Subcutaneous abdominal adipose tissue (tissue), 5 donors: Measurements from ENCODE around the gene TMEM51.

ENCODE experiments used
- H3K27ac ChIP-seq: one replicate; pipeline ENCODE4 v1.7.0; 2013; ENCODE audit warnings: low read depth, mild to moderate bottlenecking, inconsistent platforms, low read length, moderate library complexity
- H3K27me3 ChIP-seq, 5 donors: one replicate each; pipeline ENCODE4 v1.7.0; 2013; ENCODE audit warnings: low read length in 5 of 5, inconsistent platforms in 1 of 5; ENCODE audit not compliant: control insufficient read depth in 5 of 5, insufficient read depth in 4 of 5
- H3K36me3 ChIP-seq, 5 donors: one replicate each; pipeline ENCODE4 v1.7.0; 2013; ENCODE audit warnings: low read length in 5 of 5; ENCODE audit not compliant: control insufficient read depth in 5 of 5, insufficient read depth in 5 of 5
- H3K4me1 ChIP-seq, 5 donors: one replicate each; pipeline ENCODE4 v1.7.0; 2013; ENCODE audit warnings: low read length in 5 of 5, mild to moderate bottlenecking in 3 of 5, moderate library complexity in 1 of 5; ENCODE audit not compliant: control insufficient read depth in 5 of 5, insufficient read depth in 5 of 5
- H3K4me3 ChIP-seq, 5 donors: one replicate each; pipeline ENCODE4 v1.7.0; 2013; ENCODE audit warnings: low read length in 5 of 5, low read depth in 1 of 5
- H3K9ac ChIP-seq, 5 donors: one replicate each; pipeline ENCODE4 v1.7.0; 2013; ENCODE audit warnings: low read length in 5 of 5, mild to moderate bottlenecking in 4 of 5, moderate library complexity in 3 of 5
- H3K9me3 ChIP-seq, 5 donors: one replicate each; pipeline ENCODE4 v1.7.0; 2013; ENCODE audit warnings: low read length in 5 of 5; ENCODE audit not compliant: control insufficient read depth in 5 of 5
- donor health status: healthy.
- donor health status: healthy.
- donor health status: healthy.
- donor health status: healthy.
- donor health status: healthy.

TMEM51 gene

DNA sequence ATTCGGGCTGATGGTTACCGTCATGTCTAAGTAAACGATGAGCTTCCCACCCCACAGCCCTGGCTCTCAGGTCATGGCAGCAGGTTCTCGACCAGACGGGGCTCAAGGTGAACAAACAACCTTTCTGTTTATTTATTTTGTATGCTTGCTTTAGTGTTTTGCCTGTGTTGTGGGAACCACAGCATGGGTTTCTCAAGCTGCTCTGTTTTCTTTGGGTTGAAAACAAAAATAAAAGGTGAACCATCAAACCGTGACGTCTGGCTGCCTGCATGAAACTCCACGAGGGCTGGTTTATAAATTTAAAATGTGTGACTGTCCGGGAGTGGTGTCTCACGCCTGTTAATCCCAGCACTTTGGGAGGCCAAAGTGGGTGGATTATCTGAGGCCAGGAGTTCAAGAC lies 28.0 kb downstream of the TMEM51 start:
- Histone ChIP-seq H3K27ac (no peak overlapping the region), H3K4me1 (peaks cover 0 to 20% (median 0%) of the 10 kb centered on the region in 5 donors), H3K9ac (no peak overlapping the region), H3K36me3 (no peaks in the 10 kb centered on the region), H3K9me3 (no peaks in the 10 kb centered on the region), H3K27me3 (peaks cover 0 to 7% (median under 1%) of the 10 kb centered on the region in 5 donors), H3K4me3 (no peak overlapping the region)

DNA sequence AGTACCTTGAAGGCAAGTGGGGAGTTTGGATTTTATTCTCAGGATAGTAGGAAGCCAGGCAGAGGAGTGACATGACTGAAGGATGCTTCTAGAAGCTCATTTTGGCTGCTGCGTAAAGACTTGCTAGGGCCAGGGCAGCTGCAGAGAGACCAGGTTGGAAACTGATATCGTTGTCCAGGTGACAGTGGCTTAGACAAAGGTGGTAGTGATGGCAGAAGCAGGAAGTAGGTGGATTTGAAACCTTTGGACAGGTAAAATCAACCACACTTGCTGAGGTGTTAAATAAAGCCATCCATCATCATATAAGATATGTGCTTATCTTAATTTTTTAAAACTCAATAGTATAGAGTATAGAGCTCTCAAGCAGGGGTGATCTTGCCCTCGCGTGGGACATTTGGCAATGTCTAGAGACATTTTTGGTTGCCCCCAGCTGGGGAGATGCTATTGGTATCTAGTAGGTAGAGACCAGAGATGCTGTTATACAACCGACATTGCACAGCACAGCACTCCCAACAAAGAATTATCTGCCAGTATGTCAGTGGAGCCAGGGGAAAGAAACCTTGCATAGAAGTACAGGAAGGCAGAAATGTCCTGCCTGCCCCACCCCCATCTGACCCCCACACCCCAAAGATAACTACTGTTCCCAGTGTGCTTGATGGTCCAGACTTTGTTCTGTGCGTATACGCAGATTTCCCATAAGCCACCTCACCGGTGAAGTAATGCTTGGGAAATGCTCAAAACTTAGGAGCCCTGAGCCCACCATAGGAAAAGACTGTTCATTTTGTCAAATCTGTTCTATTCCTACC lies 31.1 kb downstream of the TMEM51 start:
- H3K9me3 ChIP-seq = no peaks in the 10 kb centered on the region
- peaks cover 0 to 10% (median 6%) of the 10 kb centered on the region in 5 donors for H3K4me1 ChIP-seq
- H3K4me3 ChIP-seq = no peak overlapping the region
- H3K27ac ChIP-seq = no peak overlapping the region
- no peaks in the 10 kb centered on the region for H3K36me3 ChIP-seq
- H3K27me3 ChIP-seq = peaks cover 0 to 4% (median 2%) of the 10 kb centered on the region in 5 donors
- H3K9ac ChIP-seq = no peak overlapping the region

DNA sequence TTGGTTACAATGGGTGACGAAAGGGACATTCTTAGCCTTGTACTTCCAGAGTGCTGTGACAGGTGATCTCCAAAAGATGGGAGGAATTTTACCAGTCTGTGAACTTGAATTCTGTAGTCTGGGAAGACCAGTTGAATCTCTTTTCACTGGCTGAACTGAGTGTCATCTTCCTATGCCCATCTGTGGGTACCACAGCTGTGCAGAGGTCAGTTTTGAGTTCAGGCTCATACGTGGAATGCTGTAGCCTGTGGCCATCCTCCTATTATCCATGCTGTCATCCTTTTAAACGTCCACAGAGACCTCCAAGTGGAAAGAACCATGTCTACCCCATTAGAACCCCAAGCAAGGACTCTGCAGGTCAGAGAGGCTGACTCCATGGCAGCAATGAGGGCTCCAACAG lies 32.1 kb downstream of the TMEM51 start:
- Histone ChIP-seq H3K4me1 (peaks cover 0 to 10% (median 6%) of the 10 kb centered on the region in 5 donors), H3K4me3 (no peak overlapping the region), H3K9me3 (no peaks in the 10 kb centered on the region), H3K36me3 (no peaks in the 10 kb centered on the region), H3K27me3 (peaks cover 0 to 4% (median 2%) of the 10 kb centered on the region in 5 donors), H3K27ac (no peak overlapping the region), H3K9ac (no peak overlapping the region)

DNA sequence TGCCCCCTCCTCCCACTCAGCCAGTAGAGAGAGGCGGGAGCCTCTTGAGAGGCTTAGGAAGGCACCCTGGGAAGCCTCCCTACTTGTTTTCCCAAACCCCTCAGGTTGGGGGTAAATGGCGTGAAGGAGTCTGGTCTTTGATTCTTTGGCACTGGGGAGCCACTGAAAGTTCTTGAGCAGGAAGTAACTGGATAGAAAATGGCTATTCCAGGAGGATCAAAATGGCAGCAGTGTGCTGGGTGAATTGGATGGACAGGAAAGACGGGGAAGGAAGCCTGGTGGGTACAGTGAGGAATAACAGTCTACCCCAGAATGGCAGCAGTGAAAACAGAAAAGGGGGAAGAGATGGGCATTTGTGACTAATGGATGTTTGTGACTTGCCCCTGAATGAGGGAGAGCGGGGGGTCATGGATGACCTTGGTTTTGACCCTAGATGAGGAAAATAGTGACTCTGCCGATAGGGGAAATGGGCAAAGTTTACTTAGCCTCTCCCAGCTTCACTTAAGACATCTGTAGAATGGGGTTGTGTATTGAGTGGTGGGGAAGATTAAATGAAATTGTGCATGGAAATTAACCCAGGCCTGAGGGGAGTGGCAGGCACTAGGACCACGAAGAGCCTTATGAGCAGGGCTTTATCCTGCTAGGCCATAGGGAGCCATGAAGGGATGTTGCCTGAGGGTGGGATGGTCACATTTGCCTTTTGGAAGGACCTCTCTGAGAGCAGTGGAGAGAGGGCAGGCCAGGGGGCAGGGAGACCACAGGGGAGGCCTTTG lies 32.7 kb downstream of the TMEM51 start:
- H3K9me3 ChIP-seq = no peaks in the 10 kb centered on the region
- no peak overlapping the region for H3K4me3 ChIP-seq
- H3K4me1 ChIP-seq = peaks cover 0 to 10% (median 6%) of the 10 kb centered on the region in 5 donors
- H3K27me3 ChIP-seq = peaks cover 0 to 4% (median 2%) of the 10 kb centered on the region in 5 donors
- H3K36me3 ChIP-seq = no peaks in the 10 kb centered on the region
- H3K27ac ChIP-seq = no peak overlapping the region
- no peak overlapping the region for H3K9ac ChIP-seq

DNA sequence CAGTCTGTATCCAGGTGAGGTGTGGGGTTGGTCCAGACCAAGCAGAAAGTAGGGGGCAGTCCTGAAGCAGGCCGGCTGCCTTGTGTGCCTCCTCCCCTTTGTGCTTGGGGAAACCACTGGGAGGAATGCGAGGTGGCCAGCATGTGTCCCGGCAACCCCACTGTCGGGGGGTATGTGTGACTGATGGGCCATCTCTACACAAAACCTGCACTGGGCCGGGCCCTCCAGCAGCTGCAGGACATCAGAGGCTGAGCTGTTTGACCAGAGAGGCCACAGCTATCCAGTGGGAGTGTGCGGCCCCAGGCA lies 33.3 kb downstream of the TMEM51 start:
- no peaks in the 10 kb centered on the region for H3K9me3 ChIP-seq
- no peak overlapping the region for H3K9ac ChIP-seq
- no peak overlapping the region for H3K4me3 ChIP-seq
- H3K27ac ChIP-seq = no peak overlapping the region
- H3K4me1 ChIP-seq = peaks cover 0 to 10% (median 6%) of the 10 kb centered on the region in 5 donors
- H3K27me3 ChIP-seq = peaks cover 0 to 4% (median 2%) of the 10 kb centered on the region in 5 donors
- H3K36me3 ChIP-seq = no peaks in the 10 kb centered on the region

DNA sequence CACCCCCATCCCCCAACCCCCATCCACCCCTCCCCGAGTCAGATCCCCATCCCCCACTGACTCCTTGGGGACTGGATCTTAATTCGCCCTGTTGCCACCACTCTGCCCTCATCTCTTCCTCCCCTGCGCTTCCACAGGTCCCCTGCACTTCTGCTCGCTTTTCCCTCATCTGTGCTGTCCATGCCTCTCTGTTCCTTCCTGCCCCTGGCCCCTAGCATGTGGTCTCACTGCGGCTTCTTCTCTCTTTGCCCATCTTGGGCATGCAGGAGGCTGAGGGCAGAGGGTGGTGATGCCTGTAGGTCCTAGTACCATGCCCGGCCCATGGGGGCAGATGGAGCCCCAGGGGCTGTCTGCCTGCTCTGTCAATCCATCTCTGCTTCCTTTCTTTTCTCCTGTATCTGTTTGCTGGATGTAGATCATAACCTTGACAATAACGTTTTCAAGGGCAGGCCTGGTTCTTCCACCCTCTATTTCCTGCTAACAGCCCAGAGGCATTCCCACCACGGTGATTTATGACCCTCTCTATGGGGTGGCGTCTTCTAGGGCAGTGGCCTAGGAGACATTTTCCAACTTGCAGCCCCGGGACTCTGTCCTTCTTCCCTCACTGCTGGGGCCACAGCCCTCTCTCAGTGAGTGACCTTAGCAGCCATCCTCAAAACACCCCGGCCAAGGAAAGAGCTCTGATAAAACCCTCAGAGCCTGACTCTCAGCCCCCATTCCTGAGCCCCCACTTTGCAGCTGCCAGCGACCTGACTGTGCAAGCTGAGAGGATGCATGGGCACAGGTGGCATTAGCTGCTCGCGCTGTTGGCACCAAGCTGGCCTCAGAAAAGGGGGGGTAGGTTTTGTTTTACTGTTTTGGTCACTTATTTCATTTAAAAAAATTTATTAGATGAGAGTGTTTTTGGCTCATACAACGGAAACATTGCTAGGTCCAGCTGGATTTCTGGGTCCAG lies 33.9 kb downstream of the TMEM51 start:
- Histone ChIP-seq H3K36me3 (no peaks in the 10 kb centered on the region), H3K27ac (no peak overlapping the region), H3K4me1 (peaks cover 0 to 10% (median 6%) of the 10 kb centered on the region in 5 donors), H3K9ac (no peak overlapping the region), H3K27me3 (peaks cover 0 to 4% (median 2%) of the 10 kb centered on the region in 5 donors), H3K4me3 (no peak overlapping the region), H3K9me3 (no peaks in the 10 kb centered on the region)

DNA sequence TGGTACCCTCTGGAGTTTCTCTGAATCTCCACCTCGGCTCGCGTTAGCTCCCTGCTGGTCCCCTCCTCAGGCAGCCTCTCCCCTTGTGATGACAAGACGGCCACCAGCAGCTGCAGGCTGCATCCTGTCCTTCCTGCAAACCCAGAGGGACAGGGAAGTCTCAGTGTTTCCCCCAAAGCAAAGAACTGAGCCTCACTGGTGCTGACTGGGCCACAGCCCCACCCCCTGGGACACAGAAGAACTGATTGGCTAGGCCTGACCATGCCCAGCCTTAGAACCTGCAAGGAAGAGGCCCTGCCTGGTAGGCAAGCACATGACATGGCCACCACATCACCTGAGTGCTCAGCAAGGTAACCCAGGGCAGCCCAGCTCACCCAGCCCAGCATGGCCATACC lies 34.6 kb downstream of the TMEM51 start:
- Histone ChIP-seq H3K27me3 (peaks cover 0 to 4% (median 2%) of the 10 kb centered on the region in 5 donors), H3K9me3 (no peaks in the 10 kb centered on the region), H3K4me1 (peaks cover 0 to 10% (median 6%) of the 10 kb centered on the region in 5 donors), H3K36me3 (no peaks in the 10 kb centered on the region), H3K4me3 (no peak overlapping the region), H3K27ac (no peak overlapping the region), H3K9ac (no peak overlapping the region)

DNA sequence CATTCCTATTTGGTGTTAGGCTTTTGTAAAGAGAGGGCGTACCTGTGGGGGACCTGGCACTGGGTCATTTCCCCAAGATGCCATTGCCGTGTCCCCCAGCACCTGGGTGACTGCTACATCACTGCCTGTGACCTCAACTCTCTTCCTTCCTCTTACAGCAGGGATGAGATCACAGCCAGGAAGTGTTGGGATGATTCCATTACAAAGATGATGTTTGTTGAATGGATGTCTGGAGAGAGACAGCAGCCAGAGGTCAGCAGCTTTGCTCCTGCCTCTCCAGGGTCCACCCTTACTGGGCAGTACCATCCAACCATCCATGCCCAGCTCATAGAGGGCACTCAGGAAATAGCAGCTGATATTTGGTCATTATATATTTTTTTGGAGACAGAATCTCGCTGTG lies 35.1 kb downstream of the TMEM51 start:
- no peaks in the 10 kb centered on the region for H3K9me3 ChIP-seq
- H3K27ac ChIP-seq = no peak overlapping the region
- H3K9ac ChIP-seq = no peak overlapping the region
- peaks cover 0 to 2% (median 0%) of the 10 kb centered on the region in 5 donors for H3K27me3 ChIP-seq
- H3K4me1 ChIP-seq = peaks cover 0 to 10% (median 6%) of the 10 kb centered on the region in 5 donors
- H3K4me3 ChIP-seq = no peak overlapping the region
- H3K36me3 ChIP-seq = no peaks in the 10 kb centered on the region

DNA sequence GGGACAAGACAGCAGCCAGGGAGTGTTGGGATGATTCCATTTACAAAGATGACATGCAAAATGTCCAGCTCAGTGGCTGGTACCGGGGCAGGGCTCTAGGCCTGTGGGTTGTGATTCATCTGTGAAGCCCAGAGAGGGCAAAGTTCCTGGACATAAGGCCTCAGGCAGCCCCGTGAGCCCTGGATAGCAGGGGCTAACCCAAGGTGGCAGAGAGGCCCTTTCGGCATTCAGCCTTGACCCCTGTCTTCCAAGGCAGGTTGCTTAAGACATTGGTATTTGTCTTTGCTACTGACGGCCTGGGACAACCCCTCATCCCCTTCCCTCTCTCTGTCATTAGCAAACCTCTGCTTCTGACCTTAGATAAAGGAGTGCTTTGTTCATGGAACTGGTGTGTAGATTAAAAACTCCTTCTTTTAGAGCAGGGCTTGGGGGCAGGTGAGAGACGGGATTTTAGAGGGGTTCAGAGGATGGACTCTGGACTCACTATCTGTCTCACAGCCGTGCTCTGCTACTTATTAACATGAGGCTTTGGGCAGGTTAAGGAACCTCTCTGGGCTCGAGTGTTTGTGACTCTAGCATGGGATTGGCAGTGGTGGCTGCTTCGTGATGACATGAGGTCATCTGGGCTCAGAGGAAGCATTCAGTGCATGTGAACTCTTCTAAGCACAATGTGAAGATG lies 36.3 kb downstream of the TMEM51 start:
- Histone ChIP-seq H3K9ac (no peak overlapping the region), H3K9me3 (no peaks in the 10 kb centered on the region), H3K4me1 (peaks cover 0 to 10% (median 6%) of the 10 kb centered on the region in 5 donors), H3K36me3 (no peaks in the 10 kb centered on the region), H3K27me3 (peaks cover 0 to 2% (median 0%) of the 10 kb centered on the region in 5 donors), H3K4me3 (no peak overlapping the region), H3K27ac (no peak overlapping the region)
